ELR (cell line): ENCODE measurements around the gene RELT.
A peak's percentile ranks its signal among the peaks of the same experiment; 100 is the strongest.

Source experiments
- DNase-seq: peaks from one replicate; pipeline ENCODE4 v3.0.0-alpha.2; 2015; ENCODE audit warnings: low read depth

Gene RELT

GRCh38 chr11:73347067-73347466, 29.1 kb upstream of the RELT start:
- DNase-seq = no peak

- no peak for DNase-seq
Measured at GRCh38 chr11:73348838-73349237, 27.4 kb upstream of the RELT start.

GRCh38 chr11:73349633-73350032, 26.6 kb upstream of the RELT start:
- DNase-seq = no peak

- peak; percentile 79 for DNase-seq
Measured at GRCh38 chr11:73350908-73351636, 25.1 kb upstream of the RELT start.

- DNase-seq = no peak
Measured at GRCh38 chr11:73353422-73353821, 22.8 kb upstream of the RELT start.

GRCh38 chr11:73355109-73355508, 21.1 kb upstream of the RELT start:
- DNase-seq = no peak

GRCh38 chr11:73356979-73357860, 19.0 kb upstream of the RELT start:
- DNase-seq = no peak

GRCh38 chr11:73358071-73358470, 18.1 kb upstream of the RELT start:
- peak; percentile 35 for DNase-seq

- peak; percentile 20 for DNase-seq
Measured at GRCh38 chr11:73359341-73359740, 16.9 kb upstream of the RELT start.

GRCh38 chr11:73359930-73360742, 16.1 kb upstream of the RELT start:
- DNase-seq = peak; percentile 52

GRCh38 chr11:73360743-73361369, 15.3 kb upstream of the RELT start:
- DNase-seq = no peak

- DNase-seq = no peak
Measured at GRCh38 chr11:73361953-73362776, 14.0 kb upstream of the RELT start.

GRCh38 chr11:73363147-73363546, 13.1 kb upstream of the RELT start:
- DNase-seq = no peak

GRCh38 chr11:73365352-73366264, 10.6 kb upstream of the RELT start:
- DNase-seq = no peak

GRCh38 chr11:73366265-73366610, 10.0 kb upstream of the RELT start:
- no peak for DNase-seq

- DNase-seq = no peak
Measured at GRCh38 chr11:73366953-73367352, 9.2 kb upstream of the RELT start.

GRCh38 chr11:73367482-73368024, 8.6 kb upstream of the RELT start:
- no peak for DNase-seq

- peak; percentile 50 for DNase-seq
Measured at GRCh38 chr11:73372375-73372993, 3.7 kb upstream of the RELT start.

GRCh38 chr11:73374151-73374550, 2.0 kb upstream of the RELT start:
- DNase-seq = no peak

GRCh38 chr11:73375830-73376159, 404 bp upstream of the RELT start:
- DNase-seq = no peak
